HG02759 (cell line): ENCODE results near the gene OXLD1.

Experiments
- ATAC-seq: cut with Tn5 transposase; IDR thresholded peaks from one replicate; pipeline ENCODE4 v1.9.1; 2021; ENCODE audit warnings: mild to moderate bottlenecking, moderate library complexity; ENCODE audit not compliant: unreplicated experiment

OXLD1 gene

GRCh38 chr17:81655378-81656117 lies 10.9 kb downstream of the OXLD1 start:
- ATAC-seq: no peak

GRCh38 chr17:81652906-81653771 lies 13.3 kb downstream of the OXLD1 start:
- ATAC-seq: no peak

- ATAC-seq: no peak
Observed at GRCh38 chr17:81651692-81652091, 14.7 kb downstream of the OXLD1 start.

- ATAC-seq: no peak
Observed at GRCh38 chr17:81650951-81651350, 15.5 kb downstream of the OXLD1 start.

DNA sequence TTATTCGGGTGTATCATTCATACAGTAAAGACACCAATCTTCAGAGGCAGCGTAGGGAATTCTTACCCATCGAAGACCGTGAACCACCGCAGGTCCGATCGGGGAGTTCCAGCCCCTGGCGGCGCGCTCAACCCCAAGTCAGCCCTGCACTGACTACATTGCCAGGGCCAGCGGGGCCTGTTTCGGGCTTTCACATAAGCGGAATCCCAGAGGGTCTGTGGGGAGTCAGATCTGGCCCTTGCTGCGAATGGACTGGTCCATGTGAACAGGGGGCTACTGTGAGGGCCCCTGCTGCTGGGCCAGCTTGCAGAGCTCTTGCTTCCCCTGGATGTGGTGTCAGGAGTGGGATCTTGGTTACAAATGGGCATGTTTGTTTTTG lies 17.7 kb downstream of the OXLD1 start:
- no peak for ATAC-seq

- no peak for ATAC-seq
Observed at GRCh38 chr17:81648013-81648706, 18.2 kb downstream of the OXLD1 start.

- ATAC-seq: no peak
Observed at GRCh38 chr17:81647640-81648012, 18.8 kb downstream of the OXLD1 start.

- ATAC-seq: no peak
Observed at GRCh38 chr17:81646869-81647600, 19.4 kb downstream of the OXLD1 start.

DNA sequence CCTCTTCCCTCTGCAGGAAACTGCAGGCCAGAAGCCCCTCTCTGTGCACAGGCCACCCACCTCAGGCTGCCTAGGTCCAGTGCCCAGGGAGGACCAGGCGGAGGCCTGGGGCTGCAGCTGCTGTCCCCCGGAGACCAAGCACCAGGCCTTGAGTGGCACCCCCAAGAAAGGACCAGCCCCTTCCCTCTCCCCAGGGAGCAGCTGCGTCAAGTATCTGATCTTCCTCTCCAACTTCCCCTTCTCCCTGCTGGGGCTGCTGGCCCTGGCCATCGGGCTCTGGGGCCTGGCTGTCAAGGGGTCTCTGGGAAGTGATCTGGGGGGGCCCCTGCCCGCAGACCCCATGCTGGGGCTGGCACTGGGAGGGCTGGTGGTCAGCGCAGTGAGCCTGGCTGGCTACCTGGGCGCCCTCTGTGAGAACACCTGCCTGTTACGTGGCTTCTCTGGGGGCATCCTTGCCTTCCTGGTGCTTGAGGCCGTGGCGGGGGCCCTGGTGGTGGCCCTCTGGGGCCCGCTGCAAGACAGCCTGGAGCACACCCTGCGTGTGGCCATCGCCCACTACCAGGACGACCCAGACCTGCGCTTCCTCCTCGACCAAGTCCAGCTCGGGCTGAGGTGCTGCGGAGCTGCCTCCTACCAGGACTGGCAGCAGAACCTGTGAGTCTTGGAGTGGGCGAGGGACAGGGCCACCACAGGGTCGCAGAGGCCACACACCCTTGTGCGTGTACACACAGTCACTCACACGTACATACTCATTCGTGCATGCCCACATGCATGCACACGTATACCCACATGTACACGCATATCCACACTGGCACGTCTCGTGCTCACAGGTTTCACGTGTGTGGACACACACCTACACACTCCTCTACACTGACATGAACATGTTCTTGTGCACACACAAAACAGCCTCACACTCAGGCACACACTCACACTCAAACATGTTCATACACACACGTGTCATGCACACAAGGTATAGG lies 21.1 kb downstream of the OXLD1 start:
- ATAC-seq: no peak

GRCh38 chr17:81644496-81644895 lies 21.9 kb downstream of the OXLD1 start:
- ATAC-seq: no peak

- no peak for ATAC-seq
Observed at GRCh38 chr17:81641825-81642489, 24.4 kb downstream of the OXLD1 start.

DNA sequence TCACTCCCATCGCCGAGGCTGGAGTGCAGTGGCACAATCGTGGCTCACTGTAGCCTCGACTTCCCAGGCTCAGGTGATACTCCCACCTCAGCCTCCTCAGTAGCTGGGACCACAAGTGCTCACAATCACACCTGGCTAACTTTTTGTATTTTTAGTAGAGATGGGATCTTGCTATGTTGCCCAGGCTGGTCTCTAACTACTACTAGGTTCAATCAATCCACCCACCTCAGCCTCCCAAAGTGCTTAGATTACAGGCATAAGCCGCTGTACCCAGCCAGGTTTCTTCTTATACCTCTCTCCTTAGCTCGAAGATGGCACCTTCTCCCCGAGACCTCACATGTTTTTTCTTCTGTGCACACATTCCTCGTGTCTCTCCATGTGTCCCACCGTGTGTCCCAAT lies 26.4 kb downstream of the OXLD1 start:
- ATAC-seq: no peak

DNA sequence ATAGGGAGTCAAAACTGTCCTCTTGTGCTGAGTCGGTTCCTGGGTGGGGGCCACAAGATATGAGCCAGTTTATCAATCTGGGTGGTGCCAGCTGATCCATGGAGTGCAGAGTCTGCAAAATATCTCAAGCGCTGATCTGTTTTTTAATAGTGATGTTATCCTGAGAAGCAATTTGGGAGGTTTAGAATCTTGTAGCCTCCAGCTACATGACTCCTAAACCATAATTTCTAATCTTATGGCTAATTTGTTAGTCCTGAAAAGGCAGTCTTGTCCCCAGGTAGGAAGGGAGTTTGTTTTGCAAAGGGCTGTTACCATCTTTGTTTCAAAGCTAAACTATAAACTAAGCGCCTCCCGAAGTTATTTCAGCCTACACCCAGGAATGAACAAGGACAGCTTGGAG lies 27.7 kb downstream of the OXLD1 start:
- no peak for ATAC-seq

DNA sequence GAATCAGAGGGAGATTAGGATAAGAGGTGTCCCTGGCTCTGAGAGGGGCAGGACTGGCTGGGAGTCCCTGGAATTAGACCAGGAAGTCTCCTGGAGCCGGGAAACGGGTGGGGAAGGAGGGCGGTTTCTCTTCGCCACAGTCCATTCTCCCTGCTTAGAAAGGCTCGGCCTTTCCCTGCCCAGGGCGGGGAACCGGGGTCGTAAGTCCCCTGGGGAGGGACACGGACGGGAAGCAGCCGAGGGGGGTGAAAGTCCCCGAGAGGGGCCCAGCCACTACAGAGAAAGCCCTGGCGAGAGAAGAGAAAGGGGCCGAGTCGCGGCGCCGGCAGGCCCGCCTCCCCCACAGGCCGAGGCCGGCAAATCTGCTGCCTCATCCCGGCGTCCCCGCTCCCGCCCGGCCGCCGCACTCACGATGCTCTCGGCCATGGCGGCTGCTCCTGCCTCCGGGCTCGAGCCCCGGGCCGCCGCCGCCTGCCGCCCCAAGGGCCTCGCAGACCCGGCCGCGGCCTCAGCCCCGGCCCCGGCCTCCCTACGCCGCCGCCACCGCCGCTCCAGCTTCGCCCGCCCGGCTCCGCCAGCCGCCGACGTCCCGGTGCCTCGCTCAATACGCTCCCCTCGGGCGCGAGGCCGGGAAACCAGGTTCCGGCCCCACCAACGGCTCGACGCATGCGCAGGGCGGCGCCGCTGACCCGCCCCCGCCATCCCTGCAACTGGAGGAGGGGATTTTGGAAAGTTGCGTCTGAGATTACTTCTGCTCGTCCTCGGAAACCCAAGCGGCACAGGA lies 29.7 kb downstream of the OXLD1 start, which contains the start of the genes NPLOC4 and TSPAN10:
TSS of gene NPLOC4 (minus strand) at position 608 of the 784 bp plus-strand sequence. CDS start at position 426, 182 bp downstream.
TSS of gene TSPAN10 (plus strand) at position 692 of the 784 bp plus-strand sequence. CDS start 5,217 bp downstream, outside the sequence.
- peak; percentile 83 for ATAC-seq

DNA sequence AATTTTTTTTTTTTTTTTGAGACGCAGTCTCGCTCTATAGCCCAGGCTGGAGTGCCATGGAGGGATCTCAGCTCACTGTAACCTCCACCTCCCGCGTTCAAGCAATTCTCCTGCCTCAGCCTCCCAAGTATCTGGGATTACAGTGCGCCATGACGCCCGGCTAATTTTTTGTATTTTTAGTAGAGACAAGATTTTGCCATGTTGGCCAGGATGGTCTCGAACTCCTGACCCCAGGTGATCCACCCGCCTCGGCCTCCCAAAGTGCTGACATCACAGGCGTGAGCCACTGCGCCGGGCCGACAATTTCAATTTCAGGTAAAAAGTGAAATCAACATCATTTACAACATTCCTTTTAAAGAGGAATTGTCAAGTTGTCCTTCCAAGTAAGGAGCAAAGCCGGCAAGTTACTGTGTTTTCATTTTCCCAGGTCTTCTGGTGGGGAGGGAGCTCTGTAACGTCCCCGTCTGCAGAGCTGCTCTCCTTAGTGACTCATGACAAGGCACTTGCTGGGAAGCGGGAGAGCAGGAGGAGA lies 30.4 kb downstream of the OXLD1 start:
- no peak for ATAC-seq

GRCh38 chr17:81635431-81635830 lies 31.0 kb downstream of the OXLD1 start:
- ATAC-seq: no peak

GRCh38 chr17:81631482-81631881 lies 34.9 kb downstream of the OXLD1 start:
- ATAC-seq: no peak

GRCh38 chr17:81630274-81630673 lies 36.1 kb downstream of the OXLD1 start:
- no peak for ATAC-seq
